ENCODE results near the gene AP1S3. TPM values are rescaled to one million over a fixed set of nuclear protein-coding genes. Genes with fewer than 3 reads are reported as not detected.

The AP1S3 gene
- total RNA-seq, 1 donor from 2014 or later = 18.0 TPM

DNA sequence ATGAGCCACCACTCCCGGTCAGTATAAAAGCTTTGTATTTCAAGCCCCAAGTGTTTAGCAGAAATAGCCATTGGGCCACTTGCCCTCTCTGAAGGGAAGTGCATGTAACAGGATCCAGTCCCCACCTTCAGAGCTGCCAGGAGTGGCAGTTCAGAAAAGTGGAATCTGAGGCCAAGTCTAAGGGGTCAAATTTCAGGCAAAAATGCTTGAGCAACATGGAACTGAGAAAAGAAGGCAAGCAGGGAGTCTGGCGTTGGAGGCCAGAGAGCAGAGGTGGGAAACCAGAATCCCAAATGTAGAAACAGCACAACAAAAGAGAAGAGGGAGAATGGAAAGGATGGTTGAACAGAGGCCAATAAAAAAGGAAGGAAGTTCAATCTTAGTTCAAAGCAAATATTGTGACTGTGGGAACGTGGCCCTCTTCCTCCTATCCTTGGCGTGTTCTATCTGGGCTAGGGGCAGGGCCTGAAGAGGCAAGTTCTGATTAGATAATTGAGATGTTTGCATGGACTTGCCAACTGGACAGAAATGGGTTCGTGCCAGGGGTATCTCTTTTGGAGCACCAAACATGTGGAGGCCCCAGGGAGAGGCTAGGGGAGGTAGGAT, 102.2 kb downstream of the AP1S3 start:
- Mint-ChIP-seq H3K4me3 (no peak overlapping the region), H3K36me3 (peaks cover 3% of the 10 kb centered on the region), H3K4me1 (peaks cover 24% of the 10 kb centered on the region), H3K9me3 (peaks cover 13% of the 10 kb centered on the region), H3K27me3 (ENCODE audit: low read depth) (no peaks in the 10 kb centered on the region), H3K27ac (peak overlapping the region; percentile 17)
- TF ChIP-seq, protein P1, sequence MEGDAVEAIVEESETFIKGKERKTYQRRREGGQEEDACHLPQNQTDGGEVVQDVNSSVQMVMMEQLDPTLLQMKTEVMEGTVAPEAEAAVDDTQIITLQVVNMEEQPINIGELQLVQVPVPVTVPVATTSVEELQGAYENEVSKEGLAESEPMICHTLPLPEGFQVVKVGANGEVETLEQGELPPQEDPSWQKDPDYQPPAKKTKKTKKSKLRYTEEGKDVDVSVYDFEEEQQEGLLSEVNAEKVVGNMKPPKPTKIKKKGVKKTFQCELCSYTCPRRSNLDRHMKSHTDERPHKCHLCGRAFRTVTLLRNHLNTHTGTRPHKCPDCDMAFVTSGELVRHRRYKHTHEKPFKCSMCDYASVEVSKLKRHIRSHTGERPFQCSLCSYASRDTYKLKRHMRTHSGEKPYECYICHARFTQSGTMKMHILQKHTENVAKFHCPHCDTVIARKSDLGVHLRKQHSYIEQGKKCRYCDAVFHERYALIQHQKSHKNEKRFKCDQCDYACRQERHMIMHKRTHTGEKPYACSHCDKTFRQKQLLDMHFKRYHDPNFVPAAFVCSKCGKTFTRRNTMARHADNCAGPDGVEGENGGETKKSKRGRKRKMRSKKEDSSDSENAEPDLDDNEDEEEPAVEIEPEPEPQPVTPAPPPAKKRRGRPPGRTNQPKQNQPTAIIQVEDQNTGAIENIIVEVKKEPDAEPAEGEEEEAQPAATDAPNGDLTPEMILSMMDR (IDR thresholded peaks at IDR 0.05; ENCODE audit: unreplicated experiment) = no peak
- no peak for DNase-seq (ENCODE audit: low spot score in 2 of 2, unreplicated experiment in 2 of 2)

DNA sequence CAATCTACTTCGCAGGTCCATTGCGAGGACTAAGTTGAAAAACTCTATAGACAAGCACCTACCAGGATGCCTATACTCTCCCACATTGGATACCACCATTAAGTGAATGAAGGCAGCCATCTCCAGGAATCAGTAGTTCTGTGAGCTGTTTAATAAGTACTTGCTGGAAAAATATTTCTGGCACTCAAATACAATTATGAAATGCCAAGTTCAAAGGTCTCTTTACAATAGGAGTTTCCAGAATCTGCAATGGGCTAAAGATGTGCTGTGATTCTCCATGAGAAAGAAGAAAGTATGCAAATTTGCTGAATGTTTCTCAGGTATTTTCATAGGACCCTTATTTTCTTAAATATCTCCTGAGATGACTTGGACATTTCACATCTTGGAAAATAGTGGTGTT, 103.0 kb downstream of the AP1S3 start:
- TF ChIP-seq, protein P1 (IDR thresholded peaks at IDR 0.05; ENCODE audit: unreplicated experiment) = no peak
- no peak overlapping the region for H3K4me3 Mint-ChIP-seq
- H3K36me3 Mint-ChIP-seq = peaks cover 3% of the 10 kb centered on the region
- H3K9me3 Mint-ChIP-seq = peaks cover 13% of the 10 kb centered on the region
- peaks cover 28% of the 10 kb centered on the region for H3K4me1 Mint-ChIP-seq
- H3K27ac Mint-ChIP-seq = no peak overlapping the region
- DNase-seq (ENCODE audit: low spot score in 2 of 2, unreplicated experiment in 2 of 2) = no peak
- H3K27me3 Mint-ChIP-seq (ENCODE audit: low read depth) = no peaks in the 10 kb centered on the region

DNA sequence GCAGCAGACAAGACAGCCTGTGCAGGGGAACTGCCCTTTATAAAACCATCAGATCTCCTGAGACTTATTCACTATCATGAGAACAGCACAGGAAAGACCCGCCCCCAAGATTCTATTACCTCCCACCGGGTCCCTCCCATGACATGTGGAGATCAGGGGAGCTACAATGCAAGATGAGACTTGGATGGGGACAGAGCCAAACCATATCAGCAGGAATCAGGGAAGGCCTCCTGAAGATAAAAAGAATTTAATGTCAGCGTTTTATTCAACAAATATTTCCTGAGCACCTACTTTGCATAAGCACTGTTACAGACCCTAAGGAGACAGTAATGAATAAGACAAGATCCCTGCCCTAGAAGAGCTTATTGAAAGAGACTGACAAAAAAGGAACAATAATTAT, 105.0 kb downstream of the AP1S3 start:
- Mint-ChIP-seq H3K4me3 (no peak overlapping the region), H3K4me1 (peaks cover 37% of the 10 kb centered on the region), H3K9me3 (peaks cover 9% of the 10 kb centered on the region), H3K27me3 (ENCODE audit: low read depth) (no peaks in the 10 kb centered on the region), H3K36me3 (peaks cover 3% of the 10 kb centered on the region), H3K27ac (no peak overlapping the region)
- DNase-seq (ENCODE audit: low spot score in 2 of 2, unreplicated experiment in 2 of 2) = no peak
- TF ChIP-seq, protein P1 (IDR thresholded peaks at IDR 0.05; ENCODE audit: unreplicated experiment) = no peak

DNA sequence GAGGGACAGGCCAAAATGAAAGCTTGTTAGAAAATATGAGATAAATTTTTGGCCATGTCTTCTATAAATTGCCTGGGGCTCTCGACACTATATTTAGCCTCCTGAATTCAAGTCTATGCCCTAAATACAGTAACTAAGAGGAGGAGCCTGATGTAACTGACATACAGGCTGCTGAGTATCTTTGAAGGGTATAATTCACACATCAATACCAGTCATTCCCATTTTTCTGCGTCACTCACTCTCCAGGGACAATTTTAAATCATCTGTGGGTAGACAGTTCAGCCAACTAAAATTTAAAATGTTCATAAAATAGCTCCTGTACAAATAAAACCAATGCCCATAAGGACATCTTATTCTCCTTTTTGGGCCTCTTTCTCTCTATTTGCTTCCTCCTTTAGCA, 105.9 kb downstream of the AP1S3 start:
- TF ChIP-seq, protein P1 (IDR thresholded peaks at IDR 0.05; ENCODE audit: unreplicated experiment) = no peak
- DNase-seq (ENCODE audit: low spot score in 2 of 2, unreplicated experiment in 2 of 2) = no peak
- no peaks in the 10 kb centered on the region for H3K27me3 Mint-ChIP-seq (ENCODE audit: low read depth)
- H3K27ac Mint-ChIP-seq = no peak overlapping the region
- H3K4me3 Mint-ChIP-seq = no peak overlapping the region
- H3K9me3 Mint-ChIP-seq = peaks cover 9% of the 10 kb centered on the region
- H3K36me3 Mint-ChIP-seq = peaks cover 3% of the 10 kb centered on the region
- H3K4me1 Mint-ChIP-seq = peaks cover 36% of the 10 kb centered on the region

DNA sequence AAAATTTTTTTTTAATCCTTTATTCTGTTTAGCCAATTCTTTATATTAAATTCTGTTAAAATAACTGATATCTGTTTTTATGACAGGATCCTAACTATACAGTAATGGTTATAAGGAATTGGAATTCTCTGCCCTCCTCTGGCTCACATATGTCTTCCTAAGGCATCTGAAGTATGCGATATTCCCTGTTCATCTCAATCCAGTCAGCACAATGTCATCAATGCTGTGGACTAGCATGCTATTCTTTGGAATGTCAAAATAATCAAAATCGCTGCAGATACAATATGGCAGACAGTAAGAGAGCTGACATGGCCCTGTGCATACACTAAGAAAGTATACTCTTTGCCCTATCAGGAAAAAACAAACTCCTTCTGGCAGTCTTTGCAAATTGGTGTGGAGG, 107.6 kb downstream of the AP1S3 start:
- H3K27ac Mint-ChIP-seq = no peak overlapping the region
- peaks cover 44% of the 10 kb centered on the region for H3K4me1 Mint-ChIP-seq
- TF ChIP-seq, protein P1 (IDR thresholded peaks at IDR 0.05; ENCODE audit: unreplicated experiment) = no peak

DNA sequence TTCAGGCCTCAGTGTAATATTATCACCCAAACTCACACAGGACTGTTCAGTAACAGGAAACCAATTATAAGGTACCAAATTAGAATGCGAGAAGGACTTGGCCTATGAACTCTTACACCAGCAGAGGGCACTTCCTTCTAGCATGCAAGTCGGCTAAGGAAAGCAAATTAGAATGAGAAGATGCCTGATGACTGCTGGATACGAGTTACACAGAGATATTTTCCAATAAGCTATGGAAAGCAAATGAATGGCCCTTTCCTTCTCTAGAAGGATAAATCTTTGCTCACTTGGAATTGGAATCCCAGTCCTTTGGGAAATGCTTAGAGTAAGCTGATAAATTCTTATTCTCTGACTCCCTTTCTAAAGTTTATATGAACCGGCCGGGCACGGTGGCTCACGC, 109.8 kb downstream of the AP1S3 start:
- H3K27ac Mint-ChIP-seq = no peak overlapping the region
- H3K4me1 Mint-ChIP-seq = peaks cover 57% of the 10 kb centered on the region
- H3K4me3 Mint-ChIP-seq = no peak overlapping the region
- TF ChIP-seq, protein P1 (IDR thresholded peaks at IDR 0.05; ENCODE audit: unreplicated experiment) = no peak
- peaks cover 3% of the 10 kb centered on the region for H3K9me3 Mint-ChIP-seq
- DNase-seq (ENCODE audit: low spot score in 2 of 2, unreplicated experiment in 2 of 2) = no peak
- H3K27me3 Mint-ChIP-seq (ENCODE audit: low read depth) = no peaks in the 10 kb centered on the region
- H3K36me3 Mint-ChIP-seq = no peaks in the 10 kb centered on the region

More for the DNA sequence above, 107.6 kb downstream of the AP1S3 start:
- Mint-ChIP-seq H3K27me3 (ENCODE audit: low read depth) (no peaks in the 10 kb centered on the region), H3K36me3 (peaks cover 3% of the 10 kb centered on the region), H3K9me3 (peaks cover 9% of the 10 kb centered on the region), H3K4me3 (no peak overlapping the region)
- DNase-seq (ENCODE audit: low spot score in 2 of 2, unreplicated experiment in 2 of 2) = no peak
